Type B pancreatic cell (in vitro differentiated cells): ENCODE measurements around the gene CX3CL1. TPM values are rescaled to one million over a fixed set of nuclear protein-coding genes. Genes with fewer than 3 reads are reported as not detected.

Experiments
- DNase-seq: peaks from one replicate; pipeline ENCODE4 v3.0.0; 2021; ENCODE audit warnings: mixed read lengths; ENCODE audit not compliant: unreplicated experiment; ENCODE audit errors: extremely low spot score
- H3K27ac Mint-ChIP-seq: 2 replicates; pipeline ENCODE4 v1.8.0; 2021; ENCODE audit warnings: mild to moderate bottlenecking, mixed read lengths
- H3K27me3 Mint-ChIP-seq: 2 replicates; pipeline ENCODE4 v1.8.0; 2021; ENCODE audit warnings: mixed read lengths
- H3K36me3 Mint-ChIP-seq: 2 replicates; pipeline ENCODE4 v1.8.0; 2021; ENCODE audit warnings: mixed read lengths
- H3K4me1 Mint-ChIP-seq: one replicate; pipeline ENCODE4 v1.8.0; 2021; ENCODE audit warnings: mixed read lengths; ENCODE audit not compliant: unreplicated experiment
- H3K4me3 Mint-ChIP-seq: 2 replicates; pipeline ENCODE4 v1.8.0; 2021; ENCODE audit warnings: mild to moderate bottlenecking, mixed read lengths
- H3K9me3 Mint-ChIP-seq: 2 replicates; pipeline ENCODE4 v1.8.0; 2021; ENCODE audit warnings: mixed read lengths
- total RNA-seq: library from RNA; stranded (reverse); gene quantifications from 2 replicates; pipeline ENCODE4 v1.2.1, GENCODE V29; 2021; ENCODE audit warnings: low replicate concordance
- TF ChIP-seq, protein P1 (sequence below): fragments of 200-600 bp; sonication (generic); conservative IDR thresholded peaks from 2 replicates; pipeline ENCODE4 v1.5.0; 2021; ENCODE audit warnings: antibody characterized with exemption, mild to moderate bottlenecking

Gene CX3CL1
- total RNA-seq, 1 donor from 2014 or later = 17.8 TPM

DNA sequence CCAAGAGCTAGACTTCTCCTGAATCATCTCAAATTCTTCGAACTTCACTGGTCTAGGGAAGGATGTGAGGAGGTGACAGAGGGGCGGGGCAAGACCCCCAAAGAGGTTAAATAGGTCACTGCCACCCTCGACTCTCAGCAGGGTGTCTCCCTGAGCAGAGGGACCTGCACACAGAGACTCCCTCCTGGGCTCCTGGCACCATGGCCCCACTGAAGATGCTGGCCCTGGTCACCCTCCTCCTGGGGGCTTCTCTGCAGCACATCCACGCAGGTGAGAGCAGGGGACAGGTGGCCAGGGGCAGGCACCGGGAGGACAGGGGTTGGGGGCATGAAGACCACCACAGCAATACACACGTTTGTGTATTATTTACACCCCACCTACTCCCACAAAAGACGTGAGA lies 41.4 kb downstream of the CX3CL1 start:
- no peak for DNase-seq
- no peak overlapping the region for H3K4me3 Mint-ChIP-seq
- no peaks in the 10 kb centered on the region for H3K9me3 Mint-ChIP-seq
- TF ChIP-seq, protein P1, sequence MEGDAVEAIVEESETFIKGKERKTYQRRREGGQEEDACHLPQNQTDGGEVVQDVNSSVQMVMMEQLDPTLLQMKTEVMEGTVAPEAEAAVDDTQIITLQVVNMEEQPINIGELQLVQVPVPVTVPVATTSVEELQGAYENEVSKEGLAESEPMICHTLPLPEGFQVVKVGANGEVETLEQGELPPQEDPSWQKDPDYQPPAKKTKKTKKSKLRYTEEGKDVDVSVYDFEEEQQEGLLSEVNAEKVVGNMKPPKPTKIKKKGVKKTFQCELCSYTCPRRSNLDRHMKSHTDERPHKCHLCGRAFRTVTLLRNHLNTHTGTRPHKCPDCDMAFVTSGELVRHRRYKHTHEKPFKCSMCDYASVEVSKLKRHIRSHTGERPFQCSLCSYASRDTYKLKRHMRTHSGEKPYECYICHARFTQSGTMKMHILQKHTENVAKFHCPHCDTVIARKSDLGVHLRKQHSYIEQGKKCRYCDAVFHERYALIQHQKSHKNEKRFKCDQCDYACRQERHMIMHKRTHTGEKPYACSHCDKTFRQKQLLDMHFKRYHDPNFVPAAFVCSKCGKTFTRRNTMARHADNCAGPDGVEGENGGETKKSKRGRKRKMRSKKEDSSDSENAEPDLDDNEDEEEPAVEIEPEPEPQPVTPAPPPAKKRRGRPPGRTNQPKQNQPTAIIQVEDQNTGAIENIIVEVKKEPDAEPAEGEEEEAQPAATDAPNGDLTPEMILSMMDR = no peak
- H3K4me1 Mint-ChIP-seq = peaks cover 21% of the 10 kb centered on the region
- H3K36me3 Mint-ChIP-seq = no peaks in the 10 kb centered on the region
- no peak overlapping the region for H3K27ac Mint-ChIP-seq
- peaks cover 7% of the 10 kb centered on the region for H3K27me3 Mint-ChIP-seq

DNA sequence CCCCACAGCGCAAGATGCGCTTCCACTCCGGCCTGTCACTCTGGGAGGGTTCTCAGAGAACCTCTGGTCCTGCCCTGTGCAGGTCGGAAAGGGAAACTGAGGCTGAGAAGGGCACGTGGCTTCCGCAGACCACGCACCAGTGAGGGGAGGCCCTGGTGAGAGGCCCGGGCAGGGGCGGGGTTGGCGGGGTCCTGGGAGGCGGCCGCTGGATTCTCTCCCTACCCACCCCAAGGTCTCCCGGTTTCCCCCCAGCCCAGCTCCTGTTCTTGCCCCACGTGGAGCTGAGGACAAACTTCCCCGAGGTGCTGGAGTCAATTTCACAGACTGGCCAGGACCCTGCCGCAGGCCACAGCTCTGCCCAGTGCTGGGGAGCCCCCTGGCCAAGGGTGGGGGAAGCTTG lies 43.8 kb downstream of the CX3CL1 start:
- TF ChIP-seq, protein P1 = no peak
- DNase-seq = no peak
- Mint-ChIP-seq H3K27me3 (peaks cover 3% of the 10 kb centered on the region), H3K36me3 (no peaks in the 10 kb centered on the region), H3K27ac (peak overlapping the region; percentile 36), H3K4me3 (no peak overlapping the region), H3K4me1 (peaks cover 27% of the 10 kb centered on the region), H3K9me3 (no peaks in the 10 kb centered on the region)

DNA sequence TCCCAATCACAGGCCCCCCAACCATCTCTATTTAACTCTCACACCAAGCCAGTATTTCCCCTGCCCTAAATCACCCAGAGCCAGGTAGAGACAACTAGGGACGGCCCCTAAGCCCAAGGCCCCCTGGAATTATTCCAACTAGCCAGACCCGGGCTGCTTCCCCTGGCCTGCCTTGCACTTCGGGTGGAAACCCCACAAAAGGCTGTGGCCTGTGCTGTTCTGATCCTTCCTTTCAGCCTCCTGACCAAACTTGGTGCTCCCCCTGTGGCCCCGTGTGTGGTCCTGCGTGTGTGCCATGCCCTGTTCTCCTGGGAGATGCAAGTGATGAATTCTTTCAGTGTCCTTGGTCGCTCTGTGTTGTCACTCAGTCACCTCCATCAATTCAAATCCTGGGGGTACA lies 47.2 kb downstream of the CX3CL1 start:
- DNase-seq = no peak
- H3K27me3 Mint-ChIP-seq = peaks cover 3% of the 10 kb centered on the region
- no peaks in the 10 kb centered on the region for H3K9me3 Mint-ChIP-seq
- H3K4me3 Mint-ChIP-seq = no peak overlapping the region
- H3K36me3 Mint-ChIP-seq = no peaks in the 10 kb centered on the region
- H3K27ac Mint-ChIP-seq = no peak overlapping the region
- H3K4me1 Mint-ChIP-seq = peaks cover 32% of the 10 kb centered on the region
- TF ChIP-seq, protein P1 = no peak

DNA sequence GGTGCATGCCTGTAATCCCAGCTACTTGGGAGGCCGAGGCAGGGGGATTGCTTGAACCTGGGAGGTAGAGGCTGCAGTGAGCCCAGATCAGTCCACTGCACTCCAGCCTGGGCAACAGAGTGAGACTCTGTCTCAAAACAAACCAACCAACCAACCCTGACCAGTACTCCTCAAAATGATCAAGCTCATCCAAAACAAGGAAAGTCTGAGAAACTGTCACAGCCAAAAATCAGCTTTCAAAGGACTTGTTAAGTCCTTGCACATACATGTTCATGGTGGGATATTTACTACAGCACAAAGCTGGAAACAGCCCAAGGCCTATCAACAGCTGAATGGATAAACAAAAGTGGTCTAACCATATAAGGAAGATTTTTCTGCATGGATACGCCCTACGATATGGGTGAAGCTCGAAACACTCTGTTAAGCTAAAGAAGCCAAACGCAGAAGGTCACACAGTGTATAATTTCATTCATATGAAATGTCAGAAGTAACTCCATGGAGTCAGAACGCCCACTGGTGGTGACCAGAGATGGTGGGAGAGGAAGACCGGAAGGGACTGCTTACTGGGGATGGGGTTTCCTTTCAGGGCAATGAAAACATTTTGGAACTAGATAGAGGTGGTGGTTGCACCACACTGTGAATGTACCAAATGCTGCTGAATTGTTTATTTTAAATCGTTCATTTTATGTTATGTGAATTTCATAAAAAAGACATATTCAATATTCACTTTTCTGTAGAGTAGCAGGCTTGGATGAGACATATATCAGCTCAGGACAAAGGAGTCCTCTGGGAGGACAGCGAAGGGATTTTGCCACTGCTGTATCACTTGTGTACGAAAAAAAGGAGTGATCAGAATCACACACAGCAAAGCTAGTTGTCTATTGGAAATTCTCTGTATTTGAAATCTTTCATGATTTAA lies 50.0 kb downstream of the CX3CL1 start:
- Mint-ChIP-seq H3K27me3 (no peaks in the 10 kb centered on the region), H3K9me3 (no peaks in the 10 kb centered on the region), H3K27ac (peak overlapping the region; percentile 32), H3K4me3 (no peak overlapping the region), H3K4me1 (peaks cover 26% of the 10 kb centered on the region), H3K36me3 (no peaks in the 10 kb centered on the region)
- DNase-seq = no peak
- TF ChIP-seq, protein P1 = peak; percentile 79

DNA sequence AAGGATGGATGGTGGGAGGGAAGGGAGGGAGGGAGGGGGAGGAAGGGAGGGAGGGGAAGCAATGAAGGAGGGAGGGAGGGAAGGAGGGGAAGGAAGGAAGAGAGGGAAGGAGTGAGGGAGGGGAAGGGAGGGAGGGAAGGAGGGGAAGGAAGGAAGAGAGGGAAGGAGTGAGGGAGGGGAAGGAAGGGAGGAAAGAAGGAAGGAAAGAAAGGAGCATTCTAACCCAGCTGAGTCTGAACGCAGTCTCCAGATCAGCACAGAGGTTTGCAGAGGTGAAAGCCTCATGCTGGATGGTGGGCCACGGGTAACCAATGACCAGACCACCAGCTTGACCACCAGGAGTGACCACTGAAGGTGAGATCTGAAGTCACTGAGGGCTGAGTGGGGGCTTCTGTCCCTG lies 50.9 kb downstream of the CX3CL1 start:
- no peak overlapping the region for H3K4me3 Mint-ChIP-seq
- TF ChIP-seq, protein P1 = no peak
- no peaks in the 10 kb centered on the region for H3K9me3 Mint-ChIP-seq
- no peak for DNase-seq
- no peak overlapping the region for H3K27ac Mint-ChIP-seq
- H3K27me3 Mint-ChIP-seq = no peaks in the 10 kb centered on the region
- H3K4me1 Mint-ChIP-seq = peaks cover 21% of the 10 kb centered on the region
- peaks cover 5% of the 10 kb centered on the region for H3K36me3 Mint-ChIP-seq
